ENCODE data around the gene BBS12.
"Not testable (repeated sequence)": the region's sequence is repeated elsewhere in the genome, so short reads cannot be mapped to it uniquely, and the experiment has no call there.

The BBS12 gene

GRCh38 chr4:122786920-122787319 lies 54.4 kb downstream of the BBS12 start:
- not testable (repeated sequence) for H4K91ac ChIP-seq (ENCODE audit: low read depth, low read length); H2AK5ac ChIP-seq (ENCODE audit: low read length); H3K14ac ChIP-seq (ENCODE audit: low read length); H3K18ac ChIP-seq (ENCODE audit: low read length); H3K23ac ChIP-seq (ENCODE audit: low read length); H3K9ac ChIP-seq (ENCODE audit: low read length); H3K4ac ChIP-seq (ENCODE audit: low read depth, low read length); DNase-seq; H2BK12ac ChIP-seq (ENCODE audit: low read length); H3K79me1 ChIP-seq (ENCODE audit: low read length); H3K9me3 ChIP-seq (ENCODE audit: insufficient read depth, low read depth, low read length); H2BK5ac ChIP-seq (ENCODE audit: low read depth, low read length, poor library complexity); H3K27me3 ChIP-seq (ENCODE audit: insufficient read depth, low read length); H3K4me3 ChIP-seq (ENCODE audit: low read depth, low read length); H4K8ac ChIP-seq (ENCODE audit: low read depth, low read length); H3K79me2 ChIP-seq (ENCODE audit: control insufficient read depth, insufficient read depth, low read length, poor library complexity); H3K4me2 ChIP-seq (ENCODE audit: low read length); H2BK120ac ChIP-seq (ENCODE audit: insufficient read depth, low read length, poor library complexity); H3K36me3 ChIP-seq (ENCODE audit: control insufficient read depth in 1 of 2, insufficient read depth in 2 of 2, low read length in 2 of 2); H4K12ac ChIP-seq (ENCODE audit: low read depth, low read length); H2AFZ ChIP-seq (ENCODE audit: insufficient read depth, low read length, poor library complexity); H3K27ac ChIP-seq (ENCODE audit: low read depth, low read length); H3K4me1 ChIP-seq (ENCODE audit: control insufficient read depth in 1 of 2, insufficient read depth in 2 of 2, low read length in 2 of 2)
- no CpG with 5 or more reads among the region's 1 CpG for WGBS (ENCODE audit: extremely low coverage, insufficient coverage, insufficient read length)

DNA sequence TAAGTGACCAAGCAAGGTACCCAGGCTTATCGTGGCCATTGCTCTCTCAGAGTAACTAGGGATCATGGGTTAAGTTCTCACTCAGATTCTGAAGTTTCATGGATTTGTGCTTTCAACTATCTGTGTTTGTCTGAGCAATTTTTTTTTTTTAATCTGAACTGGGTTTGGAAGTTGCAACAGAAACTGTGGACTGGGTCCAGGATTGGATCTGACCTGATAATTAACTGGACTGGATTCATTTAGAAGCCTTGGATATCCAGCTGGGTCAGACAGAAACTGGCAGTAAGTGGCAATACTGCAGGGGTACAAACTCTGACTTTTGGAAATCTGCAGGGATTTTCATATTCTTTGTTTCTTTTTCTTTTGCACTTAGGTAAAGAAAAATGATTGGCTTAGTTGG lies 55.4 kb downstream of the BBS12 start:
- Histone ChIP-seq H4K8ac (ENCODE audit: low read depth, low read length) (no peak overlapping the region), H3K36me3 (ENCODE audit: control insufficient read depth in 1 of 2, insufficient read depth in 2 of 2, low read length in 2 of 2) (no peaks in the 10 kb centered on the region), H2AFZ (ENCODE audit: insufficient read depth, low read length, poor library complexity) (no peak overlapping the region), H3K4me1 (ENCODE audit: control insufficient read depth in 1 of 2, insufficient read depth in 2 of 2, low read length in 2 of 2) (peaks cover 7 to 9% of the 10 kb centered on the region in 2 experiments), H4K91ac (ENCODE audit: low read depth, low read length) (no peak overlapping the region), H4K12ac (ENCODE audit: low read depth, low read length) (no peak overlapping the region), H3K4me3 (ENCODE audit: low read depth, low read length) (no peak overlapping the region), H2BK120ac (ENCODE audit: insufficient read depth, low read length, poor library complexity) (no peak overlapping the region), H2BK5ac (ENCODE audit: low read depth, low read length, poor library complexity) (no peak overlapping the region), H3K79me1 (ENCODE audit: low read length) (peaks cover 6% of the 10 kb centered on the region), H3K79me2 (ENCODE audit: control insufficient read depth, insufficient read depth, low read length, poor library complexity) (no peaks in the 10 kb centered on the region), H3K27ac (ENCODE audit: low read depth, low read length) (no peak overlapping the region), H2AK5ac (ENCODE audit: low read length) (peak overlapping the region; percentile 46), H3K14ac (ENCODE audit: low read length) (no peak overlapping the region), H3K4me2 (ENCODE audit: low read length) (no peak overlapping the region), H3K4ac (ENCODE audit: low read depth, low read length) (no peak overlapping the region), H2BK12ac (ENCODE audit: low read length) (no peak overlapping the region), H3K18ac (ENCODE audit: low read length) (no peak overlapping the region), H3K9ac (ENCODE audit: low read length) (no peak overlapping the region), H3K27me3 (ENCODE audit: insufficient read depth, low read length) (no peaks in the 10 kb centered on the region), H3K9me3 (ENCODE audit: insufficient read depth, low read depth, low read length) (no peaks in the 10 kb centered on the region), H3K23ac (ENCODE audit: low read length) (no peak overlapping the region)
- WGBS (ENCODE audit: extremely low coverage, insufficient coverage, insufficient read length) = no CpG with 5 or more reads among the region's 1 CpG
- no peak for DNase-seq

- Histone ChIP-seq H3K27ac (ENCODE audit: low read depth, low read length) (no peak overlapping the region), H3K9me3 (ENCODE audit: insufficient read depth, low read depth, low read length) (no peaks in the 10 kb centered on the region), H3K4me1 (ENCODE audit: control insufficient read depth in 1 of 2, insufficient read depth in 2 of 2, low read length in 2 of 2) (peaks cover under 1 to 3% of the 10 kb centered on the region in 2 experiments), H2BK12ac (ENCODE audit: low read length) (no peak overlapping the region), H3K9ac (ENCODE audit: low read length) (no peak overlapping the region), H3K36me3 (ENCODE audit: control insufficient read depth in 1 of 2, insufficient read depth in 2 of 2, low read length in 2 of 2) (no peaks in the 10 kb centered on the region), H3K4me3 (ENCODE audit: low read depth, low read length) (no peak overlapping the region), H3K4ac (ENCODE audit: low read depth, low read length) (no peak overlapping the region), H2AK5ac (ENCODE audit: low read length) (no peak overlapping the region), H3K79me2 (ENCODE audit: control insufficient read depth, insufficient read depth, low read length, poor library complexity) (no peaks in the 10 kb centered on the region), H3K23ac (ENCODE audit: low read length) (no peak overlapping the region), H3K18ac (ENCODE audit: low read length) (no peak overlapping the region), H2BK5ac (ENCODE audit: low read depth, low read length, poor library complexity) (no peak overlapping the region), H2BK120ac (ENCODE audit: insufficient read depth, low read length, poor library complexity) (no peak overlapping the region), H4K8ac (ENCODE audit: low read depth, low read length) (no peak overlapping the region), H3K79me1 (ENCODE audit: low read length) (peaks cover 1% of the 10 kb centered on the region), H3K4me2 (ENCODE audit: low read length) (no peak overlapping the region), H3K14ac (ENCODE audit: low read length) (no peak overlapping the region), H4K12ac (ENCODE audit: low read depth, low read length) (no peak overlapping the region), H2AFZ (ENCODE audit: insufficient read depth, low read length, poor library complexity) (no peak overlapping the region), H4K91ac (ENCODE audit: low read depth, low read length) (no peak overlapping the region), H3K27me3 (ENCODE audit: insufficient read depth, low read length) (no peaks in the 10 kb centered on the region)
- DNase-seq = no peak
- WGBS (ENCODE audit: extremely low coverage, insufficient coverage, insufficient read length) = no CpG with 5 or more reads among the region's 4 CpGs
Observed at GRCh38 chr4:122788935-122789334, 56.4 kb downstream of the BBS12 start.

DNA sequence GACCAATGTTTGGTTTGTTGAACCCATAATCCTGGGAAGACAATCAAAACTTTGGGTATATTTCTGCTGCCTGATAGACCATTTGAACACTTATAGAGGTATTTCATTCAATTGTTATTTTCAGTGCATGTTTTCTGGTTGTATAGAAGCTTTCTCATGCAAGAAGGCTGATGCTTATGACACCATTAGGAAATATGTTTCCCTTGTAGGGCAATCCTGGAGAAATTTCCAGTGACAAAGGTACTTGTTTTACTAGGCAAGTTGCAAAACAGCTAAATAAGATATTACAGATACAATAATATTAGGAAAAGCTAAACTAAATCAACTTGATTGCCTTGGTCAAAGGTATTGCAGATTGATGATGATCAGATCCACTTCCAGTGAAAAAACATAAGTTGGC lies 61.3 kb downstream of the BBS12 start:
- no peaks in the 10 kb centered on the region for H3K9me3 ChIP-seq (ENCODE audit: insufficient read depth, low read depth, low read length)
- H3K36me3 ChIP-seq (ENCODE audit: control insufficient read depth in 1 of 2, insufficient read depth in 2 of 2, low read length in 2 of 2) = no peaks in the 10 kb centered on the region
- no peak overlapping the region for H4K91ac ChIP-seq (ENCODE audit: low read depth, low read length)
- H3K14ac ChIP-seq (ENCODE audit: low read length) = no peak overlapping the region
- H3K18ac ChIP-seq (ENCODE audit: low read length) = no peak overlapping the region
- no peak overlapping the region for H3K4me3 ChIP-seq (ENCODE audit: low read depth, low read length)
- H4K8ac ChIP-seq (ENCODE audit: low read depth, low read length) = no peak overlapping the region
- no peak overlapping the region for H2AFZ ChIP-seq (ENCODE audit: insufficient read depth, low read length, poor library complexity)
- H3K23ac ChIP-seq (ENCODE audit: low read length) = no peak overlapping the region
- peaks cover 11% of the 10 kb centered on the region for H3K79me1 ChIP-seq (ENCODE audit: low read length)
- H2AK5ac ChIP-seq (ENCODE audit: low read length) = no peak overlapping the region
- H2BK120ac ChIP-seq (ENCODE audit: insufficient read depth, low read length, poor library complexity) = no peak overlapping the region
- peaks cover 0 to 10% of the 10 kb centered on the region in 2 experiments for H3K4me1 ChIP-seq (ENCODE audit: control insufficient read depth in 1 of 2, insufficient read depth in 2 of 2, low read length in 2 of 2)
- no peak overlapping the region for H4K12ac ChIP-seq (ENCODE audit: low read depth, low read length)
- H3K27me3 ChIP-seq (ENCODE audit: insufficient read depth, low read length) = no peaks in the 10 kb centered on the region
- no peak overlapping the region for H3K9ac ChIP-seq (ENCODE audit: low read length)
- no peak overlapping the region for H3K4ac ChIP-seq (ENCODE audit: low read depth, low read length)
- DNase-seq = no peak
- H2BK5ac ChIP-seq (ENCODE audit: low read depth, low read length, poor library complexity) = no peak overlapping the region
- H3K79me2 ChIP-seq (ENCODE audit: control insufficient read depth, insufficient read depth, low read length, poor library complexity) = no peaks in the 10 kb centered on the region
- H3K27ac ChIP-seq (ENCODE audit: low read depth, low read length) = no peak overlapping the region
- H2BK12ac ChIP-seq (ENCODE audit: low read length) = no peak overlapping the region
- no peak overlapping the region for H3K4me2 ChIP-seq (ENCODE audit: low read length)

Measured in trophoblast cell (in vitro differentiated cells and primary cell).